ENCODE measurements around the gene SH3BP2. TPM values are rescaled to one million over a fixed set of nuclear protein-coding genes. Genes with fewer than 3 reads are reported as not detected.
A peak's percentile ranks its signal among the peaks of the same experiment; 100 is the strongest.

Gene SH3BP2
- total RNA-seq = 109 TPM

- peak; percentile 83 for DNase-seq (ENCODE audit: low spot score)
Observed at GRCh38 chr4:2792711-2793585, at the start of gene SH3BP2. Gene SH3BP2 (plus strand): TSS chr4:2793085. CDS start chr4:2820618, 27,533 bp downstream.

- DNase-seq (ENCODE audit: low spot score) = no peak
Observed at GRCh38 chr4:2743518-2744445, 49.1 kb upstream of the SH3BP2 start.

GRCh38 chr4:2744576-2745270 is 48.2 kb upstream of the SH3BP2 start:
- no peak for DNase-seq (ENCODE audit: low spot score)

GRCh38 chr4:2745516-2745915 is 47.4 kb upstream of the SH3BP2 start:
- DNase-seq (ENCODE audit: low spot score) = no peak

- DNase-seq (ENCODE audit: low spot score) = no peak
Observed at GRCh38 chr4:2745981-2746806, 46.7 kb upstream of the SH3BP2 start.

- DNase-seq (ENCODE audit: low spot score) = no peak
Observed at GRCh38 chr4:2746891-2747695, 45.8 kb upstream of the SH3BP2 start.

GRCh38 chr4:2750719-2751605 is 41.9 kb upstream of the SH3BP2 start:
- no peak for DNase-seq (ENCODE audit: low spot score)

GRCh38 chr4:2753436-2753835 is 39.4 kb upstream of the SH3BP2 start:
- no peak for DNase-seq (ENCODE audit: low spot score)

GRCh38 chr4:2754848-2755819 is 37.8 kb upstream of the SH3BP2 start:
- DNase-seq (ENCODE audit: low spot score) = no peak

GRCh38 chr4:2755821-2756690 is 36.8 kb upstream of the SH3BP2 start, which contains the start of gene TNIP2:
Gene TNIP2 (minus strand): TSS chr4:2756336. CDS start chr4:2756289, 47 bp downstream.
- peak; percentile 88 for DNase-seq (ENCODE audit: low spot score)

- DNase-seq (ENCODE audit: low spot score) = no peak
Observed at GRCh38 chr4:2756691-2757350, 36.1 kb upstream of the SH3BP2 start.

GRCh38 chr4:2757426-2757825 is 35.5 kb upstream of the SH3BP2 start:
- no peak for DNase-seq (ENCODE audit: low spot score)

GRCh38 chr4:2761035-2761923 is 31.6 kb upstream of the SH3BP2 start:
- DNase-seq (ENCODE audit: low spot score) = no peak

GRCh38 chr4:2762048-2762447 is 30.8 kb upstream of the SH3BP2 start:
- DNase-seq (ENCODE audit: low spot score) = no peak
